HepG2 (cell line): ENCODE results near the gene GOLT1A. TPM values are rescaled to one million over a fixed set of nuclear protein-coding genes. Genes with fewer than 3 reads are reported as not detected.

Experiments used
- ATAC-seq: fragments of 200-7000 bp; cut with Tn5 transposase; 3 replicates; pipeline ENCODE4 v1.9.1; 2020; ENCODE audit warnings: mild to moderate bottlenecking, moderate library complexity
- BruUV-seq: library from RNA; stranded (reverse); fragments of 400-500 nt; replicated peaks from 2 replicates; lab custom pipeline; 2021; lab: Mats Ljungman, UMichigan
- CTCF ChIA-PET: fragments of 300-600 bp; formaldehyde crosslinking; extraction: SDS; loops from one replicate; lab custom pipeline; 2021; ENCODE audit warnings: low total read pairs, inconsistent platforms, low intra/inter-chr PET ratio; lab: Yijun Ruan, JAX
- POLR2A ChIA-PET: fragments of 350-600 bp; sonication (Branson Sonifier 250); formaldehyde crosslinking; loops from one replicate; lab custom pipeline; 2020; ENCODE audit warnings: antibody characterized with exemption, inconsistent platforms; lab: Yijun Ruan, JAX
- DNase-seq: peaks from one replicate; pipeline ENCODE4 v3.0.0-alpha.2; 2015; ENCODE audit warnings: low spot score
- FAIRE-seq: peaks from 3 replicates; lab custom pipeline; 2011; peaks lifted over from hg19 to GRCh38; lab: Jason Lieb, UNC
- H2AFZ ChIP-seq: one replicate; pipeline ENCODE4 v1.6.1; 2011; ENCODE audit warnings: low read length, inconsistent platforms
- H3K27ac ChIP-seq: fragments of 300-600 bp; 3 replicates; pipeline ENCODE4 v1.8.0; 2011; ENCODE audit warnings: mixed run types, mild to moderate bottlenecking, mixed read lengths, low read length, inconsistent platforms; ENCODE audit not compliant: insufficient read depth; ENCODE audit errors: extremely low read length
- H3K27me3 ChIP-seq, 2 experiments: fragments of 200-600 bp in 1 of 2; 2 replicates in 1 of 2; 3 replicates in 1 of 2; pipeline versions ENCODE4 v1.6.0 to v1.8.0; 2011; ENCODE audit warnings: low read length in 2 of 2, mild to moderate bottlenecking in 2 of 2, moderate library complexity in 2 of 2, inconsistent platforms in 1 of 2; ENCODE audit not compliant: insufficient read depth in 2 of 2, control insufficient read depth in 1 of 2
- H3K36me3 ChIP-seq, 2 experiments: fragments of 200-600 bp in 1 of 2; replicated peaks in 1 of 2; 2 replicates in 1 of 2; 3 replicates in 1 of 2; pipeline versions ENCODE4 v1.5.1 to v1.8.0; 2011; ENCODE audit warnings: low read length in 2 of 2, inconsistent platforms in 1 of 2; ENCODE audit not compliant: insufficient read depth in 2 of 2, control insufficient read depth in 1 of 2
- H3K4me1 ChIP-seq: 2 replicates; pipeline ENCODE4 v1.5.1; 2012; ENCODE audit warnings: low read length, inconsistent platforms; ENCODE audit not compliant: insufficient read depth
- H3K4me2 ChIP-seq: 2 replicates; pipeline ENCODE4 v1.6.0; 2011; ENCODE audit warnings: low read depth, low read length, inconsistent platforms
- H3K4me3 ChIP-seq, 3 experiments: fragments of 200-600 bp in 1 of 3; sonication (generic), shearing (Covaris generic) in 1 of 3; replicated peaks in 1 of 3; 2 replicates each; pipeline ENCODE4 v1.5.1; 2011 to 2016; ENCODE audit warnings: low read length in 3 of 3, inconsistent platforms in 2 of 3, low read depth in 2 of 3, mild to moderate bottlenecking in 2 of 3, control low read depth in 1 of 3, mixed read lengths in 1 of 3; ENCODE audit not compliant: insufficient read depth in 1 of 3
- H3K79me2 ChIP-seq: one replicate; pipeline ENCODE4 v1.6.1; 2011; ENCODE audit warnings: low read length, inconsistent platforms; ENCODE audit not compliant: insufficient read depth
- H3K9ac ChIP-seq: 2 replicates; pipeline ENCODE4 v1.6.0; 2011; ENCODE audit warnings: mild to moderate bottlenecking, low read depth, low read length, inconsistent platforms; ENCODE audit not compliant: insufficient read depth
- H3K9me3 ChIP-seq: 2 replicates; pipeline ENCODE4 v1.5.1; 2012; ENCODE audit warnings: mild to moderate bottlenecking, low read length
- H4K20me1 ChIP-seq: 2 replicates; pipeline ENCODE4 v1.6.0; 2011; ENCODE audit warnings: inconsistent platforms, mild to moderate bottlenecking, low read length, moderate library complexity; ENCODE audit not compliant: insufficient read depth
- CHCHD3 ChIP-seq: sonication (generic); formaldehyde crosslinking; IDR thresholded peaks from 2 replicates; pipeline ENCODE4 v1.8.0; 2022; ENCODE audit warnings: mild to moderate bottlenecking, missing genetic modification reagents, moderate library complexity
- JDP2 ChIP-seq: sonication (generic); formaldehyde crosslinking; IDR thresholded peaks from 2 replicates; pipeline ENCODE4 v1.8.1; 2022; ENCODE audit warnings: missing genetic modification reagents, borderline replicate concordance
- MYPOP ChIP-seq: sonication (generic); formaldehyde crosslinking; IDR thresholded peaks from 2 replicates; pipeline ENCODE4 v1.8.1; 2023; ENCODE audit warnings: mild to moderate bottlenecking, moderate library complexity, missing genetic modification reagents
- SATB2 ChIP-seq: sonication (generic); formaldehyde crosslinking; IDR thresholded peaks from 2 replicates; pipeline ENCODE4 v1.5.0; 2020; ENCODE audit warnings: missing genetic modification reagents
- SMAD9 ChIP-seq: sonication (generic); formaldehyde crosslinking; IDR thresholded peaks from 2 replicates; pipeline ENCODE4 v1.5.1; 2020; ENCODE audit warnings: mild to moderate bottlenecking, missing genetic modification reagents
- SMYD3 ChIP-seq: sonication (generic); formaldehyde crosslinking; IDR thresholded peaks from 2 replicates; pipeline ENCODE4 v1.8.1; 2023; ENCODE audit warnings: mild to moderate bottlenecking, missing genetic modification reagents
- SP2 ChIP-seq: sonication (generic); formaldehyde crosslinking; IDR thresholded peaks from 2 replicates; pipeline ENCODE4 v1.5.1; 2020; ENCODE audit warnings: mild to moderate bottlenecking, missing genetic modification reagents
- SRF ChIP-seq: IDR thresholded peaks from 2 replicates; pipeline ENCODE4 v1.6.1; 2011; ENCODE audit warnings: mild to moderate bottlenecking, low read depth, low read length, moderate library complexity
- SYNCRIP ChIP-seq: fragments of 200-400 bp; formaldehyde crosslinking; IDR thresholded peaks from 2 replicates; pipeline ENCODE4 v1.6.1; 2018; ENCODE audit warnings: mild to moderate bottlenecking, low read depth, low read length; ENCODE audit not compliant: insufficient read depth
- TAF15 ChIP-seq: fragments of 200-400 bp; formaldehyde crosslinking; IDR thresholded peaks from one replicate; pipeline ENCODE4 v1.6.1; 2018; ENCODE audit warnings: mild to moderate bottlenecking, low read depth, low read length; ENCODE audit not compliant: poor library complexity, severe bottlenecking
- TCF7 ChIP-seq: sonication (generic); IDR thresholded peaks from 2 replicates; pipeline ENCODE4 v1.6.1; 2016; ENCODE audit warnings: antibody characterized with exemption, low read depth
- THYN1 ChIP-seq: sonication (generic); formaldehyde crosslinking; IDR thresholded peaks from 2 replicates; pipeline ENCODE4 v1.8.1; 2023; ENCODE audit warnings: low read depth, mild to moderate bottlenecking, moderate library complexity, missing genetic modification reagents, borderline replicate concordance
- XBP1 ChIP-seq: sonication (generic); formaldehyde crosslinking; IDR thresholded peaks from 2 replicates; pipeline ENCODE4 v1.5.0; 2020; ENCODE audit warnings: missing genetic modification reagents
- ZNF207 ChIP-seq: fragments of 450-650 bp; IDR thresholded peaks from 2 replicates; pipeline ENCODE4 v1.6.1; 2016; ENCODE audit warnings: antibody characterized with exemption, borderline replicate concordance
- ZNF317 ChIP-seq: sonication (generic); formaldehyde crosslinking; IDR thresholded peaks from 2 replicates; pipeline ENCODE4 v1.5.0; 2020; ENCODE audit warnings: mild to moderate bottlenecking, missing genetic modification reagents
- ZNF430 ChIP-seq: sonication (generic); formaldehyde crosslinking; IDR thresholded peaks from 2 replicates; pipeline ENCODE4 v1.9.0; 2021; ENCODE audit warnings: mild to moderate bottlenecking, missing genetic modification reagents
- ZSCAN25 ChIP-seq: sonication (generic); formaldehyde crosslinking; IDR thresholded peaks from 2 replicates; pipeline ENCODE4 v1.8.0; 2022; ENCODE audit warnings: mild to moderate bottlenecking, missing genetic modification reagents
- WGBS: methylation state at CpG from one replicate; pipeline ENCODE4 v1.1.6; 2017; ENCODE audit warnings: low lambda C conversion rate; 5-methylcytosine and 5-hydroxymethylcytosine counted together
- in situ Hi-C: cut with HindIII; loops from 2 replicates; pipeline ENCODE4 v1.10.0; 2017; ENCODE audit warnings: low pct_unique_long_range_greater_than_20kb; ENCODE audit not compliant: extremely low pct_ligation_motif_present
- intact Hi-C: fragments of 100-400 bp; cut with micrococcal nuclease; formaldehyde crosslinking; loops from one replicate; pipeline ENCODE4 v1.10.0; 2022; ENCODE audit not compliant: unreplicated experiment
- polyA plus RNA-seq, 8 experiments: library from polyadenylated mRNA; depleted of rRNA in 3 of 8; stranded (reverse) in 7 of 8; unstranded in 1 of 8; fragments of >200 nt; fragmentation: Illumina TruSeq in 4 of 8; extraction: Trizol in 4 of 8; gene quantifications; 2 replicates each; pipeline versions ENCODE4 v1.2.1 to v1.2.3, GENCODE V29; 2011 to 2016; ENCODE audit warnings: low read depth in 4 of 8, missing spikeins in 1 of 8, mixed read lengths in 1 of 8; ENCODE audit not compliant: insufficient read depth in 1 of 8
- total RNA-seq, 5 experiments: library from RNA; depleted of rRNA; stranded (reverse); fragments of >200 nt; fragmentation: Illumina TruSeq; extraction: Trizol; gene quantifications; 2 replicates each; pipeline ENCODE4 v1.2.3, GENCODE V29; 2016; ENCODE audit warnings: low read depth in 1 of 5

The GOLT1A gene
- total and polyA plus RNA-seq, 2 of the 13 experiments (the other 11 are each of a cell fraction or from before 2014, with no cell fraction given), result 25.8 to 28.0 TPM

GRCh38 chr1:204254031-204254661, 40.4 kb upstream of the GOLT1A start (continued):
- TF ChIP-seq TCF7, result no peak
- no peak for TF ChIP-seq SATB2 (CRISPR knock-in tag)
- no peak for TF ChIP-seq SYNCRIP
- no peak for TF ChIP-seq JDP2
- TF ChIP-seq MYPOP (CRISPR knock-in tag), result peak; percentile 81; the same call in 1 of the 2 replicates
- no peak for TF ChIP-seq CHCHD3 (CRISPR knock-in tag)
- no peak for TF ChIP-seq SP2 (CRISPR knock-in tag)

GRCh38 chr1:204251926-204252689, 38.3 kb upstream of the GOLT1A start:
- Histone ChIP-seq H3K4me2 (no peak overlapping the region), H4K20me1 (no peaks in the 10 kb centered on the region), H3K4me3 (no peak overlapping the region), H3K36me3 (peaks cover 4 to 6% of the 10 kb centered on the region in 2 experiments; a peak in 4 of 5 replicates), H3K4me1 (peaks cover 25% of the 10 kb centered on the region), H3K9me3 (no peaks in the 10 kb centered on the region), H3K9ac (no peak overlapping the region), H2AFZ (no peak overlapping the region), H3K79me2 (no peaks in the 10 kb centered on the region), H3K27me3 (no peaks in the 10 kb centered on the region)
- DNase-seq, result no peak
- ChIA-PET CTCF (no interaction called here), POLR2A (no interaction called here)
- intact Hi-C loops, result no loop called here
- WGBS, result 91% methylated on average over 6 of the region's 6 CpGs
- no TSS peak for BruUV-seq
- ATAC-seq, result no peak
- TF ChIP-seq SYNCRIP, result no peak
- no peak for TF ChIP-seq SMAD9 (CRISPR knock-in tag)
- no peak for TF ChIP-seq ZNF317 (CRISPR knock-in tag)
- TF ChIP-seq ZNF207, result no peak
- TF ChIP-seq TAF15, result no peak
- TF ChIP-seq XBP1 (CRISPR knock-in tag), result no peak
- no peak for TF ChIP-seq SRF
- no peak for TF ChIP-seq SMYD3 (CRISPR knock-in tag)
- no peak for TF ChIP-seq ZNF430 (CRISPR knock-in tag)
- TF ChIP-seq ZSCAN25 (CRISPR knock-in tag), result no peak
- no peak for TF ChIP-seq THYN1 (CRISPR knock-in tag)
- TF ChIP-seq, all 625 proteins: peak for 0
- FAIRE-seq, result no peak
- in situ Hi-C loops, result no loop called here
- no peak overlapping the region for H3K27ac ChIP-seq
